GM13977 (cell line): ENCODE data around the gene MN1.

Experiments
- DNase-seq: peaks from one replicate; pipeline ENCODE4 v3.0.0; 2012; ENCODE audit warnings: low spot score
- in situ Hi-C: fragments of 300-500 bp; cut with MboI; formaldehyde crosslinking; loops from one replicate; pipeline ENCODE4 v1.12.0; 2022; ENCODE audit warnings: low sequenced_read_pairs, low pct_unique_long_range_greater_than_20kb, mixed read lengths, inconsistent platforms; ENCODE audit not compliant: unreplicated experiment
- TF ChIP-seq, protein P1 (sequence below): IDR thresholded peaks from 2 replicates; pipeline ENCODE4 v1.5.1; 2012; ENCODE audit warnings: mild to moderate bottlenecking, control low read depth; ENCODE audit not compliant: insufficient read depth; ENCODE audit errors: extremely low read depth, missing control alignments

Gene MN1

GRCh38 chr22:27839057-27839660 lies 37.6 kb upstream of the MN1 start:
- TF ChIP-seq, protein P1, sequence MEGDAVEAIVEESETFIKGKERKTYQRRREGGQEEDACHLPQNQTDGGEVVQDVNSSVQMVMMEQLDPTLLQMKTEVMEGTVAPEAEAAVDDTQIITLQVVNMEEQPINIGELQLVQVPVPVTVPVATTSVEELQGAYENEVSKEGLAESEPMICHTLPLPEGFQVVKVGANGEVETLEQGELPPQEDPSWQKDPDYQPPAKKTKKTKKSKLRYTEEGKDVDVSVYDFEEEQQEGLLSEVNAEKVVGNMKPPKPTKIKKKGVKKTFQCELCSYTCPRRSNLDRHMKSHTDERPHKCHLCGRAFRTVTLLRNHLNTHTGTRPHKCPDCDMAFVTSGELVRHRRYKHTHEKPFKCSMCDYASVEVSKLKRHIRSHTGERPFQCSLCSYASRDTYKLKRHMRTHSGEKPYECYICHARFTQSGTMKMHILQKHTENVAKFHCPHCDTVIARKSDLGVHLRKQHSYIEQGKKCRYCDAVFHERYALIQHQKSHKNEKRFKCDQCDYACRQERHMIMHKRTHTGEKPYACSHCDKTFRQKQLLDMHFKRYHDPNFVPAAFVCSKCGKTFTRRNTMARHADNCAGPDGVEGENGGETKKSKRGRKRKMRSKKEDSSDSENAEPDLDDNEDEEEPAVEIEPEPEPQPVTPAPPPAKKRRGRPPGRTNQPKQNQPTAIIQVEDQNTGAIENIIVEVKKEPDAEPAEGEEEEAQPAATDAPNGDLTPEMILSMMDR = no peak
- DNase-seq = no peak
- in situ Hi-C loops = no loop called here

DNA sequence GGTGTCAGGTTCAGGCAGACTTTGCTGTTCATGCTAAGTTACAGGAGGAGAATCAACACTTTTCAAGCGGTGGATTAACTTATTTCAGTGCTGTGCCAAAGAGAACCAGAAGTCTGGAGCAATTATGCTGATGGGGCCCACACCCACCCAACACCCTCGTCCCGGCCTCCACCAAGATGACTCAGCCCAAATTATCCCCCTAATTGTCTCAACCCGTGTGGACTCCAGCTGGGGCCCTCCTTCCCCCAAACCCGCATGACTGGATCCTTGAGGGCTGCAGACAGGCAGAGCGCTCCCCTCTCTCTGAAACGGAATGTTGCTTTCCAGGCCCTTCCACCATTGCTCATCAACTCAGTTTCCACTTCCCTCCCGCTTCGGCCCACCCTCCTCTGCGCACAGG lies 34.6 kb upstream of the MN1 start:
- TF ChIP-seq, protein P1 = no peak
- no peak for DNase-seq
- in situ Hi-C loops = no loop called here

DNA sequence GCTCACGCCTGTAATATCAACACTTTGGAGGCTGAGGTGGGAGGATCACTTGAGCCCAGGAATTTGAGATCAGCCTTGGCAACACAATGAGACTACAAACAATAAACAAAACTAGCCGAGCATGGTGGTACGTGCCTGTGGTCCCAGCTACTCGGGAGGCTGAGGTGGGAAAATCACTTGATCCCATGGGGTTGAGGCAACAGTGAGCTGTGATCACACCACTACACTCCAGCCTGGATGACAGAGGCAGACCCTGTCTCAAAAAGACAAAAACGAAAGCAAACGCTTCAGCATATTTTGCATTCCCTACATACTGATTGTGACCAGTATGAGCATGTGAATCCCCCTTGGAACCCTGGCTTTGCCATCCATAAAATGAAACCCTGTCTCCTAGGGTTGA lies 33.9 kb upstream of the MN1 start:
- TF ChIP-seq, protein P1 = no peak

GRCh38 chr22:27834364-27835185 lies 33.0 kb upstream of the MN1 start:
- DNase-seq = no peak
- in situ Hi-C loops = no loop called here
- TF ChIP-seq, protein P1 = no peak

More for the DNA sequence above, 33.9 kb upstream of the MN1 start:
- in situ Hi-C loops = no loop called here
- DNase-seq = no peak

GRCh38 chr22:27833803-27834202 lies 32.2 kb upstream of the MN1 start:
- no peak for DNase-seq
- TF ChIP-seq, protein P1 = no peak
- in situ Hi-C loops = no loop called here

DNA sequence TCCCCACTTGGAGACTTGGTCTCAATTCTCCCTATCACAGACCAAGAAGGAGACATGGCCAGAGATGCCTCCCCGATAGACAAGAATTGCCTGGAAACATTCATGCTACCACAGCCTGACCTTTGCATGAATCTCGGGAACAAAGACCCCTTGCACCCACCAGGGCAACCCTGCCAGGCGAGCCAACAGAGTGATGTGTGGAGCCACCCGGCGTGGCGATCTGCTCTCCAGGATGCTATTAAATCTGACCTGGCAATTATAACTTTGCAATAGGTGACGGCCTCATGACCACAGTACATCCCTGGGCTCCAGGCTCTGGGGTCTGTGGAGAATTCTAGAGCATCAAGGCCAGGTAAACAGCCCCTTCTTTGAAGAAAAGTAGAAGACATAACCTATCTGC lies 31.1 kb upstream of the MN1 start:
- DNase-seq = no peak
- in situ Hi-C loops = no loop called here
- TF ChIP-seq, protein P1 = no peak
